ENCODE measurements around the gene SLC25A25.
"Not testable (repeated sequence)": the region's sequence is repeated elsewhere in the genome, so short reads cannot be mapped to it uniquely, and the experiment has no call there.

SLC25A25 gene

GRCh38 chr9:128123451-128124080, 55.5 kb downstream of the SLC25A25 start:
- no peak for DNase-seq (ENCODE audit: low read depth in 1 of 2, low spot score in 1 of 2)

DNA sequence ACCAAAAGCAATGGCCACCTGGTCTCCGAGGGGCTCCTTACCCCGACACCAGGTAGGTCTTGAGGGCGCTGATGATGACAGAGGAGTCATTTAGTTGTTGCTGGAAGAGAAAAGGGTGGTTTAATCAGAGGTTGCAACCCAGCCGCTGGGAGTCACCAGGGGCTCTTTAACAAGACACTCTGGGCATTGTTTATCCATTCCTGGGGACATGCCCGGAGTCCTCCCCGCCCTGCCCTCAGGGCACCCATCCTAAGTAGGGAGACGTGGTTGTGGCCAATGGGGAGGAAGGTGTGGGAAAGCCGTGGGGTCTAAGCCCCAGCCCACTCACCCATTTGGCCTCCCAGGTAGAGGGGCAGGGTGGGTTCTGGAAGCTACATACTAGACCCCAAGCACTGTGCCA, 56.4 kb downstream of the SLC25A25 start:
- DNase-seq (ENCODE audit: low read depth in 1 of 2, low spot score in 1 of 2): no peak

- DNase-seq (ENCODE audit: low read depth in 1 of 2, low spot score in 1 of 2): no peak
Observed at GRCh38 chr9:128124873-128125579, 57.0 kb downstream of the SLC25A25 start.

GRCh38 chr9:128125580-128126354, 57.7 kb downstream of the SLC25A25 start:
- DNase-seq (ENCODE audit: low read depth in 1 of 2, low spot score in 1 of 2): no peak

GRCh38 chr9:128127568-128127989, 59.5 kb downstream of the SLC25A25 start, which contains the start of gene PTGES2:
PTGES2 (minus strand) TSS chr9:128127729; CDS start chr9:128127717, 12 bp downstream.
- DNase-seq (ENCODE audit: low read depth in 1 of 2, low spot score in 1 of 2): peak; percentile 64 to 77

DNA sequence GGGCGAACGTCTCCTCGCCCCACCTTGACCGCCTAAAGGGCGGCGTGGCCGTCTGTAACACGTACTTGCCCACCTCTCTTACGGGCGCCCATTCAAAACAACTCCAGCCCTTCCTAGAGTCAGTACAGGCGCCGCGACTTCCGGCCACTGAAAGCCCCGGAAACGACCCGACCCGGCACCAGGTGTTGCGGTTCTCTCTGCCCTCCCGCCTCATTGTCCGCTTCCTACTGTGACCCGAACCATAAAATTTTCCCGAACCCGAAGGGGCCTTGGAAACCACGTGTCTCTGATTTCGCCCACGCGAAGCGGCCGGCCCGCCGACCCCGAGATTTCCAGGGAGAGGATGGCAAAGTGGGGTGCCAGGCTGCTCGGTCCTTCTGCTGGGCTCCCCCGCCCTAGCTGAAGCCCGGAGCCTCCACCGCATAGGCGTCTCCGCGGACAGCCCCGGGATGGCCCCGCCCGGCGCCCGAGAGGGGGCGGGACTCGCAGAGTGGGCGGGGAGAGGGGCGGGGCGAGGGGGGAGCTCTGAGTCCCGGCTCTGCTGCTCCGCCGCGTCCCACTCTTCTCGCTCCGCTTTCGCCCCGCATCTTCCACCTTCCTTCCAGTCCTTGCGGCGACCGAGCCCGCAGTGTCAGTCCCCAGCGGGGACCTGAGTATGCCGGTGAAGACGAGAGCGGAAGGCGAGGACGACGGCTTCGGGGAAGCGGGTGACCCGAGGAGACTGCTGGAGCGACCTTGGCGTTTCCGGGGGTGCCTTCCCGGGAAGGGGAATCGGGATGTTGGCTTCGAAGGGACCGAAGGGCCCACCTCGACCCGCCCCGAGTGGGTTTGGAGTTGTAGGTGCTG, 60.2 kb downstream of the SLC25A25 start:
- DNase-seq (ENCODE audit: low read depth in 1 of 2, low spot score in 1 of 2): peak; percentile 73

DNA sequence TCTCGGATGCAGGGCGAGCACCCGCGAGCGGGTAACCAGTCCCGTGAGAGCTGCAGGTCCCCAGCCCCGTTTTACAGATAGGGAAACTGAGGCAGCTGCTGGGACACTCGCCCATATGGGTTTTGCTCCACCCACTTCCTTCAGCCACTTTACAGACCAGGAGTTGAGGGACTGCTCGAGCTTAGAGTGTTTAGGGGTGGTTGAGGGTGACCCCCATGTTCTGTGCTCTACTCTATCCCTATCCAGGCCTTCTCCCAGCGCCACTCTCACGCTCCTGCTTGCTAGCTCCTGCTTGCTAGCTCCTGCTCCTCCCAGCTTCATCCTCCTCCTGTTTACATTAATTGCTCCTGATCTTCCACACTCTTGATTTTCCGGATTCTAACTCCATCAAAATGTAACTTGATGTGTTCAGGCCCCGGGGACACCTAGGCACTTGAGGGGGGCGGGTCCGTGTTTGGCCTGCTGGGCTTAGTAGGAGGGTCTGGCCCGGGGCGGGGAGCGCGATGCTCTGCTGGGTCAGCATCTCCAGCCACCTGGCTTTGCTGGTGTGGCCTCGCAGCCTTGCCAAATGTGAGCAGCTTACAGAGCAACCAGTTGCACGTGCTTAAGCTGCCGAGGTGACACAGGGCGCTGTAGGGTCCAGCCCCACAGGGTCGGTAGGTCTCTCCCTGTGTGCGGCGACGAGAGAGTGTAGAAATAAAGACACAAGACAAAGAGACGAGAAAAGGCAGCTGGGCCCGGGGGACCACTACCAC, 61.0 kb downstream of the SLC25A25 start:
- DNase-seq (ENCODE audit: low read depth in 1 of 2, low spot score in 1 of 2): no peak

DNA sequence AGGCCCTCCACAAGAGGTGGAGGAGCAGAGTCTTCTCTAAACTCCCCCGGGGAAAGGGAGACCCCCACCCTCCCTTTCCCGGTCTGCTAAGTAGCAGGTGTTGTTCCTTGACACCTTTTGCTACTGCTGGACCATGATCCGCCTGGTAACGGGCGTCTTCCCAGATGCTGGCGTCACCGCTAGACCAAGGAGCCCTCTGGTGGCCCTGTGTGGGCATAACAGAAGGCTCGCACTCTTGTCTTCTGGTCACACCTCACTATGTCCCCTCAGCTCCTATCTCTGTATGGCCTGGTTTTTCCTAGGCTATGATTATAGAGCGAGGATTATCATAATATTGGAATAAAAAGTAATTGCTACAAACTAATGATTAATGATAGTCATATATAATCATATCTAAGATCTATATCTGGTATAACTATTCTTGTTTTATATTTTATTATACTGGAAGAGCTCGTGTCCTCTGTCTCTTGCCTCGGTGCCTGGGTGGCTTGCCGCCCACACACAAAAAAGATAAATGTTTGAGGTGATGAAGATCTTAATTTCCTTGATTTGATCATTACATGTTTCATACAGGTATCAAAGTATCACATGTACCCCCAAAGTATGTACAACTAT, 62.1 kb downstream of the SLC25A25 start:
- peak; percentile 26 to 33 for DNase-seq (ENCODE audit: low read depth in 1 of 2, low spot score in 1 of 2)

GRCh38 chr9:128130651-128131050, 62.6 kb downstream of the SLC25A25 start:
- DNase-seq (ENCODE audit: low read depth in 1 of 2, low spot score in 1 of 2): not testable (repeated sequence)

- DNase-seq (ENCODE audit: low read depth in 1 of 2, low spot score in 1 of 2): not testable (repeated sequence)
Observed at GRCh38 chr9:128131346-128131745, 63.3 kb downstream of the SLC25A25 start.

GRCh38 chr9:128132139-128132538, 64.1 kb downstream of the SLC25A25 start:
- DNase-seq (ENCODE audit: low read depth in 1 of 2, low spot score in 1 of 2): not testable (repeated sequence)

DNA sequence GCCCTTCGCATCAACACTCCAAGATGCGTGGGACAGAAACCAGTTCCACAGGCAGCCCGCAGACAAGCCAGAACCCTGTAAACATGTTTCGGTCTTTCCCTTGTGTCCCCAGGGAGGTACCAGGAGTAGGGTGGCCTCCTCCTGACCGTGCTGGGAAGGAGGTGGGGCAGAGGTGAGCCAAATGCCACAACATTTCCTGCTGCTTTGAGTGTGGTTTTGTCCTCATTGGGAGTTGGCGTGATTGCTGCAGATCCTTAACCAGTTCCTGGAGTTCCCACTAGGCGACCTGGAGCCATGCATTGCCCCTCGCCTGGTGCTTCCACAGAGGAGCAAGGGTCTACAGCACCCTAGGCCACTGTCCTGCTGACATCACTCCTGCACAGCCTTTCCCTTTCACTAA, 67.5 kb downstream of the SLC25A25 start:
- not testable (repeated sequence) for DNase-seq (ENCODE audit: low read depth in 1 of 2, low spot score in 1 of 2)

- DNase-seq (ENCODE audit: low read depth in 1 of 2, low spot score in 1 of 2): no peak
Observed at GRCh38 chr9:128136816-128137793, 69.1 kb downstream of the SLC25A25 start.

DNA sequence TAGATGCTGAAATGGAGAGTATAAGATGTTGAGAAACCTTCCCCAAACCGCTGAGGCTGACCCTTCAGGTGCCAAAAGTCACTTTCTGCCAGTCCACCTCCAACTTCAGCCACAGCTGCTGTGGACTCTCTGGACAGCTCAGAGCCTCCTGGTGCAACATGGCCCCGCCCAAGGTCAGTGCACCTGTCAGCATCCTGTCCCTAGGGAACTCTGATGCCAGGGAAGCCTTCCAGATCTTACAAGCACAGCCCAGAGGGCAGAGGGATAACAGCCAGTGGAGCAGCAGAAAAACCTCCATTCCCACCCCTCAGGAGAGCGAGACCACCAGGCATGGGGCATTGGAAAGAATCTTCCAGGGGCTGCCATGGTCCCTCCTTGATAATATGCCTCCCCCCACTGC, 70.0 kb downstream of the SLC25A25 start:
- no peak for DNase-seq (ENCODE audit: low read depth in 1 of 2, low spot score in 1 of 2)

- DNase-seq (ENCODE audit: low read depth in 1 of 2, low spot score in 1 of 2): no peak
Observed at GRCh38 chr9:128139621-128140020, 71.6 kb downstream of the SLC25A25 start.

DNA sequence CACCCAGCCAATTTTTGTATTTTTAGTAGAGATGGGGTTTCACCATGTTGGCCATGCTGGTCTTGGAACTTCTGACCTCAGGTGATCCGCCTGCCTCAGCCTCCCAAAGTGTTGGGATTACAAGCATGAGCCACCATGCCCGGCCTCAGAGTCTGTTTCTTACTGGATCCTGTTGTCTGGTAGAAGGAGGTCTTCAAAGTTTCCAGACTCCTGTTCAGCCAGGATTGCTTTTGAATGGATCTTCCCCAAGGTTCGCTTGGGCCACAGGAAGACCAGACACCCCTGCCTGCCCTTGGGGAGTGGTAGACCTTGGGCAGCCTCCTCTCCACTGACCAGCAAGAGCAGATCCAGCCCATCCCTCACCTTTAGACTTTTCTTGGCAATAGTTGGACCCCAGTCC, 73.6 kb downstream of the SLC25A25 start:
- DNase-seq (ENCODE audit: low read depth in 1 of 2, low spot score in 1 of 2): no peak

DNA sequence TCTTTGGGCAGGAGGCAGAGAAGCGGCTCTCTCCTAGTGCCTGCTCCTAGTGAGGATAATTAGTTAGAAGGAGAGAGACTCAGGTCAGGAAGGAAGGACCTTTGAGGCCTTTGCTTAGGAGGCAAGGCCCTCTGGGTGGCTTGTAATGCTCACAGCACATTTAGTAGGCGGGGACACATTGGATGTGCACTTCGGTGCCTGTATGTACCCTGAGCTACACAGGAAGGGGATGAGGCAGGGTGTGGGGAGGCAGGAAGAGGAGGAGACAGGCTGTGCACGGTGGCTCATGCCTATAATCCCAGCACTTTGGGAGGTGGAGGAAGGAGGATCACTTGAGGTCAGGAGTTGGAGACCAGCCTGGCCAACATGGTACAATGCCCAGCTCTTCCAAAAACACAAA, 74.0 kb downstream of the SLC25A25 start:
- no peak for DNase-seq (ENCODE audit: low read depth in 1 of 2, low spot score in 1 of 2)

DNA sequence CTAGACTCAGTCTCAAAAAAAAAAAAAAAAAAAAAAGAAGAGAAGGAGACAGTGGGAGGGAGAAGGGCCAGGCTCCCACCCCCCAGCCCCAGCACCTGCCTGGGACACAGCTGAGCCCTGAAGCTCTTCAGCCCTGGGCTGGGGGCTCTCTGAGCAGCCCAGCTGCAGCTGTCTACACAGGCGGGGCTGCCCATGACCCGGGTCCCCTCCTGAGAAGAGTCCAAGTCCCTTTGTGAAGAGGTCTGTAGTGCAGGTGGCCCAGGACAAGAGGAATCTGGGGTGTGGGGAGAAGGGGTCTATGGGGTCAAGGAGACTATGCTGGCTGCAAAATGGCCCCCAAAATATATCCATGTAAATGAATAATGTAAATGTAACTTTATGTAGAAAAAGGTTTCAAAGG, 74.6 kb downstream of the SLC25A25 start:
- DNase-seq (ENCODE audit: low read depth in 1 of 2, low spot score in 1 of 2): no peak
